Hematopoietic multipotent progenitor cell treated with erythropoietin and hydrocortisone succinate and interleukin-3 and kit ligand, for 17 days (in vitro differentiated cells): ENCODE data around the gene CYTIP.
"Not testable (repeated sequence)": the region's sequence is repeated elsewhere in the genome, so short reads cannot be mapped to it uniquely, and the experiment has no call there.

Experiments
- DNase-seq: peaks from one replicate; pipeline ENCODE4 v3.0.0-alpha.2; 2015; ENCODE audit warnings: low spot score

CYTIP gene

GRCh38 chr2:157368508-157368907 lies 75.4 kb downstream of the CYTIP start:
- DNase-seq: not testable (repeated sequence)

- DNase-seq: no peak
Observed at GRCh38 chr2:157367704-157368103, 76.2 kb downstream of the CYTIP start.
